ENCODE data around the gene ZBTB3.
"Not testable (repeated sequence)": the region's sequence is repeated elsewhere in the genome, so short reads cannot be mapped to it uniquely, and the experiment has no call there.

The ZBTB3 gene

GRCh38 chr11:62752994-62753735 lies 795 bp downstream of the ZBTB3 start:
- TF ChIP-seq, protein P1, sequence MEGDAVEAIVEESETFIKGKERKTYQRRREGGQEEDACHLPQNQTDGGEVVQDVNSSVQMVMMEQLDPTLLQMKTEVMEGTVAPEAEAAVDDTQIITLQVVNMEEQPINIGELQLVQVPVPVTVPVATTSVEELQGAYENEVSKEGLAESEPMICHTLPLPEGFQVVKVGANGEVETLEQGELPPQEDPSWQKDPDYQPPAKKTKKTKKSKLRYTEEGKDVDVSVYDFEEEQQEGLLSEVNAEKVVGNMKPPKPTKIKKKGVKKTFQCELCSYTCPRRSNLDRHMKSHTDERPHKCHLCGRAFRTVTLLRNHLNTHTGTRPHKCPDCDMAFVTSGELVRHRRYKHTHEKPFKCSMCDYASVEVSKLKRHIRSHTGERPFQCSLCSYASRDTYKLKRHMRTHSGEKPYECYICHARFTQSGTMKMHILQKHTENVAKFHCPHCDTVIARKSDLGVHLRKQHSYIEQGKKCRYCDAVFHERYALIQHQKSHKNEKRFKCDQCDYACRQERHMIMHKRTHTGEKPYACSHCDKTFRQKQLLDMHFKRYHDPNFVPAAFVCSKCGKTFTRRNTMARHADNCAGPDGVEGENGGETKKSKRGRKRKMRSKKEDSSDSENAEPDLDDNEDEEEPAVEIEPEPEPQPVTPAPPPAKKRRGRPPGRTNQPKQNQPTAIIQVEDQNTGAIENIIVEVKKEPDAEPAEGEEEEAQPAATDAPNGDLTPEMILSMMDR (conservative IDR thresholded peaks at IDR 0.05): no peak
- H3K27ac ChIP-seq: peak overlapping the region; percentile 76

- H3K27ac ChIP-seq: no peak overlapping the region
- TF ChIP-seq, protein P1 (conservative IDR thresholded peaks at IDR 0.05): no peak
Observed at GRCh38 chr11:62752177-62752785, 1.7 kb downstream of the ZBTB3 start.

GRCh38 chr11:62749931-62750330 lies 4.0 kb downstream of the ZBTB3 start:
- H3K27ac ChIP-seq: not testable (repeated sequence)

- TF ChIP-seq, protein P1 (conservative IDR thresholded peaks at IDR 0.05): no peak
- H3K27ac ChIP-seq: no peak overlapping the region
Observed at GRCh38 chr11:62747475-62748160, 6.3 kb downstream of the ZBTB3 start.

DNA sequence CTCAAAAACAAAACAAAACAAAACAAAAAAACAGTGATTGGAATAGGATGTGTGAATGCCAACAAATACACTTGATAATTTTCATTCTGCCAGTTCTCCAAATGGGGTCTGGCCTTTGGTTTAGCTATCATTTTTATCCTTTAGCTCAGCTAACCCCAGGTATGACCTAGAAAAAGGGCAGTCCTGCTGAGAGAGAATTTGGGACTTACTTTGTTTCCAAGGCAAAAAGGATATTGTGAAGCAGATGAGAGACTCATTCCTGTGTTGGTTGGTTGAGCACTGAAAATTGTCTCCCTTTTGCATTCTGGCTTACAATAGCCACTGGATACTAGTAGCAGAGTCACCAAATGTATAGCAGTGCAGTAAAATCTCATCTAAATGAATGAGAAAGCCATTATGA lies 16.8 kb downstream of the ZBTB3 start:
- TF ChIP-seq, protein P1 (conservative IDR thresholded peaks at IDR 0.05): no peak

GRCh38 chr11:62732830-62733229 lies 21.1 kb downstream of the ZBTB3 start:
- 0 out of 2 replicates have a peak overlapping the region, but pooled peaks have one; percentile 13 for H3K27ac ChIP-seq
- TF ChIP-seq, protein P1 (conservative IDR thresholded peaks at IDR 0.05): peak; percentile 31; the same call in 1 of the 2 replicates

More for the DNA sequence above, 16.8 kb downstream of the ZBTB3 start:
- no peak overlapping the region for H3K27ac ChIP-seq

DNA sequence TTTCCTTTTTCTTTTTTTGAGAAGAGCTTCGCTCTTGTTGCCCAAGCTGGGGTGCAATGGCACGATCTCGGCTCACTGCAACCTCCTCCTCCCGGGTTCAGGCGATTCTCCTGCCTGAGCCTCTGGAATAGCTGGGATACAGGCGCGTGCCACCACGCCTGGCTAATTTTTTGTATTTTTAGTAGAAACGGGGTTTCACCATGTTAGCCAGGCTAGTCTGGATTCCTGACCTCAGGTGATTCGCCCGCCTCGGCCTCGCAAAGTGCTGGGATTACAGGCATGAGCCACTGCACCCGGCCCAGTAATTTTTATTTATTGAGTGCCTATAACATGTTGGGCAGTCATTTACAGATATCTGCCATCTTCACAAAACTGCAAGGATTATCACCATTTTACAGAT lies 23.9 kb downstream of the ZBTB3 start:
- H3K27ac ChIP-seq: peak overlapping the region; percentile 97

- TF ChIP-seq, protein P1 (conservative IDR thresholded peaks at IDR 0.05): no peak
- H3K27ac ChIP-seq: peak within 1 kb of the TSS; percentile 97
Observed at GRCh38 chr11:62728171-62728988, 25.6 kb downstream of the ZBTB3 start, which contains the start of gene TTC9C. Gene TTC9C (plus strand): TSS chr11:62728486. CDS start chr11:62728849, 363 bp downstream.
